Lower leg skin (tissue), 3 donors: Measurements from ENCODE around the gene PITPNB.

Experiments
- POLR2A ChIP-seq, 2 donors: fragments of 450-650 bp; IDR thresholded peaks; one replicate each; pipeline ENCODE4 v1.6.1; 2016 to 2017; ENCODE audit warnings: antibody characterized with exemption in 2 of 2, mild to moderate bottlenecking in 1 of 2, moderate library complexity in 1 of 2
- TF ChIP-seq, protein P1 (sequence below), 3 donors: fragments of 450-650 bp; IDR thresholded peaks; one replicate each; pipeline ENCODE4 v1.5.1; 2016; ENCODE audit warnings: antibody characterized with exemption in 3 of 3, mild to moderate bottlenecking in 3 of 3, moderate library complexity in 2 of 3

GRCh38 chr22:27844656-27845591, 74.1 kb downstream of the PITPNB start:
- TF ChIP-seq POLR2A (IDR thresholded peaks at IDR 0.05): no peak
- TF ChIP-seq, protein P1, sequence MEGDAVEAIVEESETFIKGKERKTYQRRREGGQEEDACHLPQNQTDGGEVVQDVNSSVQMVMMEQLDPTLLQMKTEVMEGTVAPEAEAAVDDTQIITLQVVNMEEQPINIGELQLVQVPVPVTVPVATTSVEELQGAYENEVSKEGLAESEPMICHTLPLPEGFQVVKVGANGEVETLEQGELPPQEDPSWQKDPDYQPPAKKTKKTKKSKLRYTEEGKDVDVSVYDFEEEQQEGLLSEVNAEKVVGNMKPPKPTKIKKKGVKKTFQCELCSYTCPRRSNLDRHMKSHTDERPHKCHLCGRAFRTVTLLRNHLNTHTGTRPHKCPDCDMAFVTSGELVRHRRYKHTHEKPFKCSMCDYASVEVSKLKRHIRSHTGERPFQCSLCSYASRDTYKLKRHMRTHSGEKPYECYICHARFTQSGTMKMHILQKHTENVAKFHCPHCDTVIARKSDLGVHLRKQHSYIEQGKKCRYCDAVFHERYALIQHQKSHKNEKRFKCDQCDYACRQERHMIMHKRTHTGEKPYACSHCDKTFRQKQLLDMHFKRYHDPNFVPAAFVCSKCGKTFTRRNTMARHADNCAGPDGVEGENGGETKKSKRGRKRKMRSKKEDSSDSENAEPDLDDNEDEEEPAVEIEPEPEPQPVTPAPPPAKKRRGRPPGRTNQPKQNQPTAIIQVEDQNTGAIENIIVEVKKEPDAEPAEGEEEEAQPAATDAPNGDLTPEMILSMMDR (IDR thresholded peaks at IDR 0.05): no peak
